Measurements from ENCODE around the gene RGMA. TPM values are rescaled to one million over a fixed set of nuclear protein-coding genes. Genes with fewer than 3 reads are reported as not detected.

Gene RGMA
- total RNA-seq, 3 donors from 2014 or later, result 2.8 to 88.4 (median 10.6) TPM

DNA sequence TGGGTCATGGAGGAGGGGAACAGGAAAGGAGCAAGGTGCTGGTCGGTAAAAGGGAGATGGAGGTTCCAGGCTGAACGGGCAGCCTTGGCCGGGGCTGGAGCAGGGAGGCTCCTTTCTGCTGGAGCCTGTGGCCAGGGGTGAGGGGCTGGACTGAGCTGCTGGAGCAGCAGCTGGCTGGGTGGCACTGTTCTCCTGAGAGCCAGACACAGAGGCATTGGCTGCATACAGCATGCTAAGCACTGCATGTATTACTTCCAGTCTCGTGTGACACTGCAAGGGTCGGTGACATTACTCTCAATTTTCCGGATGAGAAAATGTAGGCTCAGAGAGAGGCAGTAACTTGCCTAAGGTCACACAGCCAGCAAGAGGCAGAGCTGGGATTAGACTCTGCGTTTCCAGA lies 42.3 kb downstream of the RGMA start:
- Histone ChIP-seq H3K36me3 (ENCODE audit: low read depth) (no peaks in the 10 kb centered on the region), H3K4me3 (no peak overlapping the region), H3K4me1 (ENCODE audit: low read depth) (no peaks in the 10 kb centered on the region), H3K9me3 (no peaks in the 10 kb centered on the region)
- ATAC-seq (no peak), DNase-seq (peak in 1 of 3 donors; percentile 22)
- intact Hi-C loops (cut with DNase I, micrococcal nuclease), result no loop called here
- TF ChIP-seq, protein P1, sequence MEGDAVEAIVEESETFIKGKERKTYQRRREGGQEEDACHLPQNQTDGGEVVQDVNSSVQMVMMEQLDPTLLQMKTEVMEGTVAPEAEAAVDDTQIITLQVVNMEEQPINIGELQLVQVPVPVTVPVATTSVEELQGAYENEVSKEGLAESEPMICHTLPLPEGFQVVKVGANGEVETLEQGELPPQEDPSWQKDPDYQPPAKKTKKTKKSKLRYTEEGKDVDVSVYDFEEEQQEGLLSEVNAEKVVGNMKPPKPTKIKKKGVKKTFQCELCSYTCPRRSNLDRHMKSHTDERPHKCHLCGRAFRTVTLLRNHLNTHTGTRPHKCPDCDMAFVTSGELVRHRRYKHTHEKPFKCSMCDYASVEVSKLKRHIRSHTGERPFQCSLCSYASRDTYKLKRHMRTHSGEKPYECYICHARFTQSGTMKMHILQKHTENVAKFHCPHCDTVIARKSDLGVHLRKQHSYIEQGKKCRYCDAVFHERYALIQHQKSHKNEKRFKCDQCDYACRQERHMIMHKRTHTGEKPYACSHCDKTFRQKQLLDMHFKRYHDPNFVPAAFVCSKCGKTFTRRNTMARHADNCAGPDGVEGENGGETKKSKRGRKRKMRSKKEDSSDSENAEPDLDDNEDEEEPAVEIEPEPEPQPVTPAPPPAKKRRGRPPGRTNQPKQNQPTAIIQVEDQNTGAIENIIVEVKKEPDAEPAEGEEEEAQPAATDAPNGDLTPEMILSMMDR (IDR thresholded peaks at IDR 0.05), result no peak

DNA sequence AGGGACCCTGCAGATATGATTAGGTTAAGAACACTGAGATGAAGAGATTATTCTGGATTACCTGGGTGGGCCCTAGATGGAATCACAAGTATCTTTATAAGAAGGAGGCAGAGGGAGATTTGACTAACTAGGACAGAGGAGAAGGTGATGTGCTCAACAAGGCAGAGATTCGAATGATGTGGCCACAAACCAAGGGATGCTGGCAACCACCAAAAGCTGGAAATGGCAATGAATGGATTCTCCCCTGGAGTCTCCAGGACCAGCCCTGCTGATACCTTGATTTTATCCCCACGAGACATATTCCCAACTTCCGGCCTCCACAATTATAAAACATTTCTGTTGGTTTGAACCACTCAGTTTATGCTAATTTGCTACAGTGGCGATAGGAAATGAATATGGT lies 42.9 kb downstream of the RGMA start:
- Histone ChIP-seq H3K36me3 (ENCODE audit: low read depth) (no peaks in the 10 kb centered on the region), H3K4me3 (no peak overlapping the region), H3K4me1 (ENCODE audit: low read depth) (no peaks in the 10 kb centered on the region), H3K9me3 (no peaks in the 10 kb centered on the region)
- ATAC-seq (no peak), DNase-seq (no peak)
- TF ChIP-seq, protein P1 (IDR thresholded peaks at IDR 0.05), result no peak
- intact Hi-C loops (cut with DNase I, micrococcal nuclease), result no loop called here

DNA sequence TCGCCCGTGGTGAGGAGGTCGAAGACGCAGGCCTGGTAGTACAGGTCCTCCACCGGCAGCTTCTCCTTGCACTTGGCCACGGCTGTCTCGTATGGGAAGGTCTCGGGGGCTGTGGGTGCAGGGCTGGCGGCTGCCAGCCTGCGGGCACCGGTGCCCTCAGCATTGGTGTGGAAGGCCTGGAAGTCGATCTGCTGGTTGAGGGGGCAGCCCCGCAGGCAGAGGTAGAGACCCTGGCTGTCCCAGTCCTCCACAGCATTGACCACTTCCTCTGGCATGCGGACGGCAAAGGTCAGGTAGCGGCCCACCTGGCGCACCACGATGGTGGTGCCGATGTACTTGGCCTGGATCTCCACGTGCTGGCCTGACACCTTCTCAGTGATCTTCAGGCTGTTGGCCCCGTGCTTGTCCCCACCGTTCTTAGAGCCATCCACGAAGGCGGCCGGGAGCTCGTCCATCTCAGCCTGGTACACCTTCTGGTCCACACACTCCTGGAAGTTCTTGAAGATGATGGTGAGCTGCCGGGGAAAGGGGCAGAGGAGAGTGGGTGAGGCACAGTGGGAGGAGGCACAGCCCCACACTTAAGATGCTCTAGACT lies 43.7 kb downstream of the RGMA start:
- no peaks in the 10 kb centered on the region for H3K4me1 ChIP-seq (ENCODE audit: low read depth)
- H3K9me3 ChIP-seq, result no peaks in the 10 kb centered on the region
- DNase-seq (peak in 1 of 3 donors; percentile 33), ATAC-seq (no peak)
- H3K36me3 ChIP-seq (ENCODE audit: low read depth), result no peaks in the 10 kb centered on the region
- TF ChIP-seq, protein P1 (IDR thresholded peaks at IDR 0.05), result no peak
- intact Hi-C loops (cut with DNase I, micrococcal nuclease), result no loop called here
- H3K4me3 ChIP-seq, result no peak overlapping the region

DNA sequence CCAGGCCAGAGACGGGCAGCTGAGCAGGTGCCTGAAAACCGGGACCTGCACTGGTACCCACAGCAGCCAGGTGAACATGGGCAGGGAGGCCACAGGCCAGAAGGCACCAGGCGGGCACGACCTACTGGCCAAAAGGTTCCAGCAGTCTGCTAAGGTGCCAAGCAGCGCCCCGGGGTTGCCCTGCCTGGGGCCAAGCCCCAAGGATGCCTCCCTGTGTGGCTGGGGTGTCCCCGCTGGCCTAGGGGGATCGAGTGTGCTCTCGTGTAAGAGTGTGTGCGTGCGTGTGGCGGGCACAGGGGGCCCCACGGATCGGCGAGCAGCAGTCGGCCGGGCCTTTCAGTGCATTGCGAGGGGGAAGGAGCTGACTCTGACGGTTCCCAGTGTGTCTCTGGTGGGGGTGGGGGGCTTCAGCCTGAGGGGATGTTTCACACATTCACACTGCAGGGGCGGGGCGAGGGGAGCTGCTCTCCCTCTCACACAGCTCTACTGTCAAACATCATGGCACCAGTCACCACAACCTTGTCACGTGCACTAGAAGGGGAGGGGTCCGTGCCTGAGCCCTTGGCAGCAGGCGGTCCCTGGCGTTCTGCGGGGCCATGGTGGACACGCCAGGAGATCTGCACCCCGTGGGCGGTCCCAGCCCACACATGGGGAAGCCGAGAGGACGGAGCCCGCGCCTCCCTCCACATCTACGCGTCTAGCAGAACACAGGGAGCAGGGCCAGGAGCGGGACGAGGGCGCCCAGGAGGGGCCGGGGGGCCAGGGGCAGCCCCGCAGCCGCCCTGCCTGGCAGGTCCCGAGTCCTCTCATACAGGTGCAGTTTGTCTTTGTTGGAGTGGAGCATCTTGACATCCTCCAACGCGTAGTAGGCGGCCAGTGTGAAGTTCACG lies 44.5 kb downstream of the RGMA start:
- no peak for ATAC-seq
- DNase-seq, result no peak
- Histone ChIP-seq H3K4me3 (no peak overlapping the region), H3K36me3 (ENCODE audit: low read depth) (no peaks in the 10 kb centered on the region), H3K9me3 (no peaks in the 10 kb centered on the region), H3K4me1 (ENCODE audit: low read depth) (no peaks in the 10 kb centered on the region)
- intact Hi-C loops (cut with DNase I, micrococcal nuclease), result no loop called here
- TF ChIP-seq, protein P1 (IDR thresholded peaks at IDR 0.05), result no peak

DNA sequence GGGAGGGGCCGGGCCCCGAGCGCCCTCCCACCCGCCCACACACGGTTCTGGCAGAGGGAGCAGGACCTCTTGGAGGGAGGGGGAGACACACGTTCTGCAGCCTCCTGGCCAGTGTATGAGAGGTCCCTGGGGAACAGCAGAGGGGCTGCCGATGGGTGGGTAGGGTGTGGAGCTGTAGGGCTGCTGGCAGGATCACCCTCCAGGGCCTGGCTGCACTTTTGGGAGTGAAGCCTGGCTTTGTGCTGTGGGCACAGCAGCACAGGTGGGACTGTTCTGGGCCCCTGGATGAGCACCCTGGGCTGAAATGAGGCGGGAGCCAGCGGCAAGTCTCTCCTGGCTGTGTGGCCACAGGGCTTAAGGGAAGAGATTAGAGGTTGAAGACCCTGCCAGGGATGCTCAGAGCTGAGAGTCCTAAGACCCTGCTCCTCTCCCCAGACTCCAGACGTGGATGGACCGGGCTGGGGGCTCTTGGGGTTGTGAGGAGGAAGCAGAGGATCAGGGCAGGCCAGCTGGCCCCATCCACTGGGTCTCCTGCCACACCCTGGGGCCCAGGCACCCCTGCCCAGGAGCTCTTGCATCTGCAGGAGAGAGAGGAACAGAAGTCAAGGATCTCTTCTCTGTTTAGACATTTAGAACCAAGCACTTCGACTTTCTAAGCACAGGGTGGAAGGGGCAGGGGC lies 45.2 kb downstream of the RGMA start:
- no peaks in the 10 kb centered on the region for H3K9me3 ChIP-seq
- no peak for ATAC-seq
- intact Hi-C loops (cut with DNase I, micrococcal nuclease), result no loop called here
- TF ChIP-seq, protein P1 (IDR thresholded peaks at IDR 0.05), result no peak
- H3K36me3 ChIP-seq (ENCODE audit: low read depth), result no peaks in the 10 kb centered on the region
- no peaks in the 10 kb centered on the region for H3K4me1 ChIP-seq (ENCODE audit: low read depth)
- H3K4me3 ChIP-seq, result no peak overlapping the region
- peak in 1 of 3 donors; percentile 11 for DNase-seq
